CD14-positive monocyte (primary cell): ENCODE data around the gene MAP3K7. TPM values are rescaled to one million over a fixed set of nuclear protein-coding genes. Genes with fewer than 3 reads are reported as not detected.
A peak's percentile ranks its signal among the peaks of the same experiment; 100 is the strongest.

Experiments used
- DNase-seq, 3 donors: peaks; one replicate each; pipeline ENCODE4 v3.0.0-alpha.2; 2011 to 2022
- H2AFZ ChIP-seq: 2 replicates; pipeline ENCODE4 v1.6.0; 2012; ENCODE audit warnings: mild to moderate bottlenecking, low read depth, low read length, inconsistent platforms; ENCODE audit not compliant: insufficient read depth, poor library complexity, severe bottlenecking
- H3K27ac ChIP-seq, 2 donors: 1 replicate in 1 of 2; 2 replicates in 1 of 2; pipeline ENCODE4 v1.5.1; 2012 to 2013; ENCODE audit warnings: low read length in 2 of 2, control low read depth in 1 of 2, inconsistent platforms in 1 of 2, low read depth in 1 of 2, mild to moderate bottlenecking in 1 of 2
- H3K27me3 ChIP-seq, 2 donors: one replicate each; pipeline versions ENCODE4 v1.6.0 to v1.6.1; 2011 to 2013; ENCODE audit warnings: low read length in 2 of 2; ENCODE audit not compliant: control insufficient read depth in 2 of 2, insufficient read depth in 2 of 2
- H3K36me3 ChIP-seq, 2 donors: replicated peaks in 1 of 2; 1 replicate in 1 of 2; 2 replicates in 1 of 2; pipeline versions ENCODE4 v1.5.1 to v1.6.1; 2012 to 2013; ENCODE audit warnings: low read length in 2 of 2, control low read depth in 1 of 2, inconsistent platforms in 1 of 2, mild to moderate bottlenecking in 1 of 2; ENCODE audit not compliant: insufficient read depth in 2 of 2, control insufficient read depth in 1 of 2
- H3K4me1 ChIP-seq, 2 donors: 1 replicate in 1 of 2; 2 replicates in 1 of 2; pipeline versions ENCODE4 v1.5.1 to v1.6.1; 2012 to 2013; ENCODE audit warnings: low read length in 2 of 2, control low read depth in 1 of 2, inconsistent platforms in 1 of 2, mild to moderate bottlenecking in 1 of 2, moderate library complexity in 1 of 2; ENCODE audit not compliant: insufficient read depth in 2 of 2, control insufficient read depth in 1 of 2
- H3K4me2 ChIP-seq: replicated peaks from 2 replicates; pipeline ENCODE3; 2012; ENCODE audit warnings: low read length, moderate library complexity, mild to moderate bottlenecking; ENCODE audit not compliant: poor library complexity, severe bottlenecking; ENCODE audit errors: extremely low read depth
- H3K4me3 ChIP-seq, 3 experiments: fragments of 200-600 bp in 1 of 3; sonication (generic) in 1 of 3; replicated peaks in 1 of 3; 1 replicate in 2 of 3; 2 replicates in 1 of 3; pipeline ENCODE4 v1.5.1; 2011 to 2013; ENCODE audit warnings: low read length in 3 of 3, mild to moderate bottlenecking in 3 of 3, control low read depth in 2 of 3, low read depth in 2 of 3, inconsistent platforms in 1 of 3, moderate library complexity in 1 of 3
- H3K79me2 ChIP-seq: 2 replicates; pipeline ENCODE4 v1.6.0; 2012; ENCODE audit warnings: mild to moderate bottlenecking, control low read depth, inconsistent platforms, low read length, moderate library complexity; ENCODE audit not compliant: insufficient read depth
- H3K9ac ChIP-seq: 2 replicates; pipeline ENCODE4 v1.6.0; 2017; ENCODE audit warnings: low read length, mild to moderate bottlenecking; ENCODE audit not compliant: insufficient read depth, poor library complexity, severe bottlenecking
- H3K9me3 ChIP-seq, 2 donors: replicated peaks in 1 of 2; 1 replicate in 1 of 2; 2 replicates in 1 of 2; pipeline versions ENCODE4 v1.5.1 to v1.6.1; 2012 to 2013; ENCODE audit warnings: low read length in 2 of 2, control low read depth in 1 of 2; ENCODE audit not compliant: control insufficient read depth in 1 of 2, insufficient read depth in 1 of 2
- H4K20me1 ChIP-seq: 2 replicates; pipeline ENCODE4 v1.6.0; 2012; ENCODE audit warnings: mild to moderate bottlenecking, low read length, control low read depth, moderate library complexity; ENCODE audit not compliant: insufficient read depth
- H3K27ac Mint-ChIP-seq, 7 donors: one replicate each; pipeline ENCODE4 v1.8.0; 2020; ENCODE audit warnings: mild to moderate bottlenecking in 7 of 7, mixed read lengths in 7 of 7, moderate library complexity in 6 of 7, inconsistent platforms in 2 of 7
- H3K27me3 Mint-ChIP-seq, 3 donors: one replicate each; pipeline ENCODE4 v1.8.0; 2021 to 2022; ENCODE audit warnings: low read depth in 3 of 3, mild to moderate bottlenecking in 3 of 3, mixed read lengths in 3 of 3, moderate library complexity in 3 of 3, inconsistent platforms in 1 of 3
- H3K36me3 Mint-ChIP-seq, 2 donors: one replicate each; pipeline ENCODE4 v1.8.0; 2020; ENCODE audit warnings: mixed read lengths in 2 of 2, inconsistent platforms in 1 of 2, mild to moderate bottlenecking in 1 of 2
- H3K4me1 Mint-ChIP-seq: one replicate; pipeline ENCODE4 v1.8.0; 2020; ENCODE audit warnings: mild to moderate bottlenecking, mixed read lengths
- H3K4me3 Mint-ChIP-seq, 2 donors: one replicate each; pipeline ENCODE4 v1.8.0; 2020; ENCODE audit warnings: mild to moderate bottlenecking in 2 of 2, mixed read lengths in 2 of 2, moderate library complexity in 1 of 2
- H3K9me3 Mint-ChIP-seq, 7 donors: one replicate each; pipeline ENCODE4 v1.8.0; 2020 to 2022; ENCODE audit warnings: mixed read lengths in 7 of 7, mild to moderate bottlenecking in 6 of 7, moderate library complexity in 6 of 7, inconsistent platforms in 2 of 7
- CTCF ChIP-seq: fragments of 200-600 bp; IDR thresholded peaks from one replicate; pipeline ENCODE4 v1.8.0; 2022; ENCODE audit warnings: antibody characterized with exemption, mild to moderate bottlenecking
- WGBS: methylation state at CpG from one replicate; pipeline ENCODE4 v1.1.5; 2013; ENCODE audit warnings: missing lambda C conversion rate; ENCODE audit not compliant: insufficient coverage; 5-methylcytosine and 5-hydroxymethylcytosine counted together
- intact Hi-C, 2 donors: fragments of 100-400 bp; cut with micrococcal nuclease; formaldehyde crosslinking; loops; one replicate each; pipeline versions ENCODE4 v1.15.0 to v1.15.1; 2023
- polyA plus RNA-seq, 3 donors: library from polyadenylated mRNA; depleted of rRNA in 1 of 3; unstranded in 2 of 3; stranded (reverse) in 1 of 3; fragments of 300-500 nt in 2 of 3; fragments of >200 nt in 1 of 3; fragmentation: Illumina TruSeq in 2 of 3; gene quantifications; 1 replicate in 2 of 3; 2 replicates in 1 of 3; pipeline ENCODE4 v1.2.3, GENCODE V29; 2012 to 2021

The MAP3K7 gene
- polyA plus RNA-seq, 3 donors, result 12.4 to 20.0 (median 15.3) TPM

DNA sequence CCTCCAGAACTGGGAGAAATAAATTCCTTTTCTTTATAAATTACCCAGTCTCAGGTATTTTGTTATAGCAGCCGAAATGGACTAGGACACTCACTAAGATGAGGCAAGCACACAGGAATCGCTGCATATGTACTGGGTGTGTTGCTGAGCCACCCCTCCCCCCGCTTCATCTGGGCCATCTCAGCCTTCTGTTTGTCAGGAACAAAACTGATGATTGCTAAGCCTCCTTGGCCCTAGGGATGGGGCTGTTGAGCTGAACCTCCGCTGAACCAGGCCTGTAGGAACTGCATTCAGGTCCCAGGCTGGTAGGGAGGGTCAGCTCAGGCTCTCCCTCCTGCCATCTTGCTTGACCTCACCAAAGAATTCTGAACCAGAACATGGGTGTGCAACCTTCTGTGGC lies 108.6 kb downstream of the MAP3K7 start:
- Histone ChIP-seq H3K27ac (peak overlapping the region in 1 of 2 donors; percentile 28), H3K9me3 (peaks cover 0 to 10% of the 10 kb centered on the region in 2 donors), H3K4me3 (no peak overlapping the region), H3K4me1 (peaks cover 5 to 9% of the 10 kb centered on the region in 2 donors), H3K4me2 (no peak overlapping the region), H4K20me1 (no peaks in the 10 kb centered on the region), H3K36me3 (no peaks in the 10 kb centered on the region), H3K9ac (no peak overlapping the region), H3K79me2 (no peaks in the 10 kb centered on the region), H2AFZ (peak overlapping the region; percentile 29), H3K27me3 (no peaks in the 10 kb centered on the region)
- H3K27ac Mint-ChIP-seq, result peak overlapping the region in 4 of 7 donors; percentile 10 to 83 (median 68)
- intact Hi-C loops, result loop anchor here (2.0 to 10.0 kb wide), 4 partner anchors 83 to 537 kb away; partner anchors contain the start of gene BACH2 (in 1 of the 2)
- H3K4me1 Mint-ChIP-seq, result peaks cover 8% of the 10 kb centered on the region
- no peak overlapping the region for H3K4me3 Mint-ChIP-seq
- H3K36me3 Mint-ChIP-seq, result no peaks in the 10 kb centered on the region
- TF ChIP-seq CTCF, result no peak
- peaks cover 3 to 11% (median 10%) of the 10 kb centered on the region in 7 donors for H3K9me3 Mint-ChIP-seq
- DNase-seq, result peak in 1 of 3 donors; percentile 12
- WGBS, result 95% methylated on average over 4 of the region's 4 CpGs
- H3K27me3 Mint-ChIP-seq, result peaks cover 0 to 3% (median 2%) of the 10 kb centered on the region in 3 donors

DNA sequence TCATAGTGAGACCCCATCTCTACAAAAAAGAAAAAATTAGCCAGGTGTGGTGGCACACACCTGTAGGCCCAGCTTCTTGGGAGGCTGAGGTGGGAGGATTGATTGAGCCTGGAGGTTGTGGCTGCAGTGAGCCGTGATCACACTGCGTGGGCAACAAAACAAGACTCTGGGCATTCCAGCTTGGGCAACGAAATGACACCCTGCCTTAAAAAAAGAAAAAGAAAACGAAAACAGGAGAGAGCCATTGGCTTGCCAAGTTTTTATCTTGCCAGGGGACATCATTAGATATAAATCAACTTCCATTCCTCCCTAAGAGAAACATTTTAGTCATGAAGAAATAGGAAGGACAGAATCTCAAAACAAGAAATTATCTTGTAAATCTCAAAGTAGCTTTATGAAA lies 109.5 kb downstream of the MAP3K7 start:
- H3K9me3 ChIP-seq, result peaks cover 0 to 2% of the 10 kb centered on the region in 2 donors
- DNase-seq, result no peak
- H3K4me2 ChIP-seq, result no peak overlapping the region
- H3K36me3 ChIP-seq, result no peaks in the 10 kb centered on the region
- peak overlapping the region in 1 of 7 donors; percentile 45 for H3K27ac Mint-ChIP-seq
- no peaks in the 10 kb centered on the region for H3K79me2 ChIP-seq
- no peak overlapping the region for H3K27ac ChIP-seq
- no peaks in the 10 kb centered on the region for H3K36me3 Mint-ChIP-seq
- H3K27me3 ChIP-seq, result no peaks in the 10 kb centered on the region
- no peak for TF ChIP-seq CTCF
- H3K4me3 ChIP-seq, result no peak overlapping the region
- peaks cover 5 to 9% of the 10 kb centered on the region in 2 donors for H3K4me1 ChIP-seq
- 100% methylated on average over 2 of the region's 4 CpGs for WGBS
- peaks cover 2 to 3% (median 2%) of the 10 kb centered on the region in 7 donors for H3K9me3 Mint-ChIP-seq
- peaks cover 0 to 5% (median 0%) of the 10 kb centered on the region in 3 donors for H3K27me3 Mint-ChIP-seq
- H3K4me3 Mint-ChIP-seq, result no peak overlapping the region
- H2AFZ ChIP-seq, result no peak overlapping the region
- no peak overlapping the region for H3K9ac ChIP-seq
- intact Hi-C loops, result loop anchor here in 1 of 2 donors (5.0 to 10.0 kb wide), 3 partner anchors 83 to 535 kb away; partner anchors contain the start of gene BACH2
- no peaks in the 10 kb centered on the region for H4K20me1 ChIP-seq
- peaks cover 13% of the 10 kb centered on the region for H3K4me1 Mint-ChIP-seq
